Measurements from ENCODE around the gene DCANP1. TPM values are rescaled to one million over a fixed set of nuclear protein-coding genes. Genes with fewer than 3 reads are reported as not detected.

DCANP1 gene
- total RNA-seq, 1 donor = not detected

DNA sequence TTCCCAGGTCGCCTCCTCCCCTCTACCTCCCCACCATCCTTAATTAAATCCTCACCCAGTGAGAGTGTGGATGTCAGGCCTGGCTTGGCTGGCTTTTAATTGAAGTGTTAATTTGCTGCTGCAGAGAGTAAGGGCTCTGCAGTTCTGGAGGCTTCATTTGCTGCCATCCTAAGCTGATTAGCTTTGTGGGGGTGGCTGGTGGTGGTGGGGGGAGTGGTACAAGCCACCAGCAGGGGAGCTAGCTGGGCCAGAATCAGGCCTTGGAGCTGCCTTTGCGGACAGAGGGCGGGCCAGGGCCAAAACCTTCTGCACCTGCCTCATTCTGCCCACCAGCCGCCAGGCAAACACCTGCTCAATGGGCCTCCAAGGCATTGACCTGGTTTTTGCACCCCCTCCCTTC, 31.8 kb upstream of the DCANP1 start:
- Histone ChIP-seq H4K20me1 (ENCODE audit: insufficient read depth, low read length) (no peaks in the 10 kb centered on the region), H3K4me3 (ENCODE audit: insufficient read depth, low read length) (no peak overlapping the region), H3K27me3 (ENCODE audit: insufficient read depth, low read length) (peaks cover 43% of the 10 kb centered on the region), H3K36me3 (ENCODE audit: insufficient read depth, low read length) (no peaks in the 10 kb centered on the region), H3K79me2 (ENCODE audit: insufficient read depth, low read length) (no peaks in the 10 kb centered on the region), H3K4me1 (ENCODE audit: insufficient read depth, low read length) (no peaks in the 10 kb centered on the region), H3K9me3 (ENCODE audit: low read depth, low read length) (no peaks in the 10 kb centered on the region), H3K27ac (ENCODE audit: low read depth, low read length) (no peak overlapping the region), H3K4me2 (ENCODE audit: insufficient read depth, low read length) (no peak overlapping the region), H2AFZ (ENCODE audit: low read length) (no peak overlapping the region)
- no peak for DNase-seq (ENCODE audit: insufficient read length, low spot score, missing footprints)
- TF ChIP-seq, protein P1, sequence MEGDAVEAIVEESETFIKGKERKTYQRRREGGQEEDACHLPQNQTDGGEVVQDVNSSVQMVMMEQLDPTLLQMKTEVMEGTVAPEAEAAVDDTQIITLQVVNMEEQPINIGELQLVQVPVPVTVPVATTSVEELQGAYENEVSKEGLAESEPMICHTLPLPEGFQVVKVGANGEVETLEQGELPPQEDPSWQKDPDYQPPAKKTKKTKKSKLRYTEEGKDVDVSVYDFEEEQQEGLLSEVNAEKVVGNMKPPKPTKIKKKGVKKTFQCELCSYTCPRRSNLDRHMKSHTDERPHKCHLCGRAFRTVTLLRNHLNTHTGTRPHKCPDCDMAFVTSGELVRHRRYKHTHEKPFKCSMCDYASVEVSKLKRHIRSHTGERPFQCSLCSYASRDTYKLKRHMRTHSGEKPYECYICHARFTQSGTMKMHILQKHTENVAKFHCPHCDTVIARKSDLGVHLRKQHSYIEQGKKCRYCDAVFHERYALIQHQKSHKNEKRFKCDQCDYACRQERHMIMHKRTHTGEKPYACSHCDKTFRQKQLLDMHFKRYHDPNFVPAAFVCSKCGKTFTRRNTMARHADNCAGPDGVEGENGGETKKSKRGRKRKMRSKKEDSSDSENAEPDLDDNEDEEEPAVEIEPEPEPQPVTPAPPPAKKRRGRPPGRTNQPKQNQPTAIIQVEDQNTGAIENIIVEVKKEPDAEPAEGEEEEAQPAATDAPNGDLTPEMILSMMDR (IDR thresholded peaks at IDR 0.05; ENCODE audit: extremely low read depth, low read depth, low read length) = no peak

DNA sequence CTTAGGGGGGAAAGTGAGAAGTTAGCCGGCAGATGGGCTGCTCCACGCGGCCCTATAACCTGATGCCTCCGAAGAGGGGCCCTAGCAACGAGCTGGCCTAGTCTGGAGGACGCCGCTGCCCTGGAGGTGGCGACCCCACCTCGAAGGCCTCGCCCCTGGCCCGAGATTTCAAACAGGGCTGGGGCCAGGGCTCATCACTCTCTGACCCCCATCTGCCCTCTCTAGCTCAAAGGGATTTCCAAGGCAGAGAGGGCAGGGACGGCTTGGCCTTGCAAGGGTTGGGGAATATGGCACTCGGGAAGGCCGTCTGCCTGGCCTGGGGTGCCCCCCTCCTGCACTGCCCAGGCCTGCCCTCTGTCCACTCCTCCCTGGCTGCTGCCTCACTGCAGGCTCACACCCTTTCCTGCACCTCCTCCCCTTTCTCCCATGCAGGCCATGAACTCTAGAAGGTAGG, 30.5 kb upstream of the DCANP1 start:
- H3K4me2 ChIP-seq (ENCODE audit: insufficient read depth, low read length) = no peak overlapping the region
- peaks cover 46% of the 10 kb centered on the region for H3K27me3 ChIP-seq (ENCODE audit: insufficient read depth, low read length)

DNA sequence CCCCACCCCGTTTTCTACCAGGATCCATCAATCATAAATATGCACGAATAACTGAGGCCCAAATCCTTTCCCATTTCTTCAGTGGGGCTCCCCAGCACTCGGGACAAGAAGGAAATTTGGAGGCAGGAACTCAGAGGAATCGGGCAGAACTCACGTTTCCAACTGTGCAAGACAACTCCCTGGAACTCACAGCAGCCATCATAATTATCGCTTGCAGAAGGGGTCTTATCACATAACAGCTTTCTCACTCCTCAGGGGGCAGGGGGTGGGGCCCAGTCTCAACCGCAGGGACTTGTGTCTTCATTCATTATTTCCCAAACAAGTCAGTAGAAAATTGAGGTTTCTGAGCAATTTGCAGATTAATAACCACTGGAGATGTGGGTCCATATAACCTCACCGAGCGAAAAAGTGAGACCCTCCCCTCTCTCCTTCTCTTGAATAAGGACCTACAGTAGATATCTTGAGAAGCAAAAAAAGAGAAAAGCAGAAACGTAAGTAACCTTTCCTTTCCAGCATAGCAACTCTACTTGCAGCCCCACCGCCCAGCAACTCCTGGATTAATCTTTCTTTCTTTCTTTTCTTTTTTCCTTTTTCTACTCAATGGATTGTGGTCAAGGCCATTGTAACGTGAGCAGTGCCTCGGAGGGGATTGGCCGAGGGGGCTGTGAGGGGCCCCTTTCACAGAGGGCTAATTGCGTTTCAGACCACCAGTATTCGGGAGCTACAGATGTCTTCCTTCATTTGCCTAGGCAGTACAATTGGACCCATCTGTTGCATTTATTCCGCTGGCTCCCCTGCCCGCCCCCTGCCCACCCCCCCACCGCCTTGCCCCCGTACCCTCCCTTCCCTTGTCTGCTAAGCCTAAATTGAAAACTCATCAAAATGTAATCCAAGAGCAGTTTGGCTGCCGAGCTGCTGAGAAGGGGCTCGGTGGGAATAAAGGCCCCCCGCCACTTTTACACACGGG, 29.8 kb upstream of the DCANP1 start:
- Histone ChIP-seq H3K27ac (ENCODE audit: low read depth, low read length) (no peak overlapping the region), H3K27me3 (ENCODE audit: insufficient read depth, low read length) (peaks cover 51% of the 10 kb centered on the region), H4K20me1 (ENCODE audit: insufficient read depth, low read length) (no peaks in the 10 kb centered on the region), H3K4me3 (ENCODE audit: insufficient read depth, low read length) (no peak overlapping the region), H3K79me2 (ENCODE audit: insufficient read depth, low read length) (no peaks in the 10 kb centered on the region), H3K4me1 (ENCODE audit: insufficient read depth, low read length) (no peaks in the 10 kb centered on the region), H3K36me3 (ENCODE audit: insufficient read depth, low read length) (no peaks in the 10 kb centered on the region), H3K4me2 (ENCODE audit: insufficient read depth, low read length) (no peak overlapping the region), H2AFZ (ENCODE audit: low read length) (no peak overlapping the region), H3K9me3 (ENCODE audit: low read depth, low read length) (no peaks in the 10 kb centered on the region)
- no peak for DNase-seq (ENCODE audit: insufficient read length, low spot score, missing footprints)
- TF ChIP-seq, protein P1 (IDR thresholded peaks at IDR 0.05; ENCODE audit: extremely low read depth, low read depth, low read length) = no peak

More for the DNA sequence above, 30.5 kb upstream of the DCANP1 start:
- Histone ChIP-seq H3K4me3 (ENCODE audit: insufficient read depth, low read length) (no peak overlapping the region), H3K79me2 (ENCODE audit: insufficient read depth, low read length) (no peaks in the 10 kb centered on the region), H3K36me3 (ENCODE audit: insufficient read depth, low read length) (no peaks in the 10 kb centered on the region), H2AFZ (ENCODE audit: low read length) (no peak overlapping the region), H3K9me3 (ENCODE audit: low read depth, low read length) (no peaks in the 10 kb centered on the region), H3K27ac (ENCODE audit: low read depth, low read length) (no peak overlapping the region), H3K4me1 (ENCODE audit: insufficient read depth, low read length) (no peaks in the 10 kb centered on the region), H4K20me1 (ENCODE audit: insufficient read depth, low read length) (no peaks in the 10 kb centered on the region)
- DNase-seq (ENCODE audit: insufficient read length, low spot score, missing footprints) = no peak
- TF ChIP-seq, protein P1 (IDR thresholded peaks at IDR 0.05; ENCODE audit: extremely low read depth, low read depth, low read length) = no peak

DNA sequence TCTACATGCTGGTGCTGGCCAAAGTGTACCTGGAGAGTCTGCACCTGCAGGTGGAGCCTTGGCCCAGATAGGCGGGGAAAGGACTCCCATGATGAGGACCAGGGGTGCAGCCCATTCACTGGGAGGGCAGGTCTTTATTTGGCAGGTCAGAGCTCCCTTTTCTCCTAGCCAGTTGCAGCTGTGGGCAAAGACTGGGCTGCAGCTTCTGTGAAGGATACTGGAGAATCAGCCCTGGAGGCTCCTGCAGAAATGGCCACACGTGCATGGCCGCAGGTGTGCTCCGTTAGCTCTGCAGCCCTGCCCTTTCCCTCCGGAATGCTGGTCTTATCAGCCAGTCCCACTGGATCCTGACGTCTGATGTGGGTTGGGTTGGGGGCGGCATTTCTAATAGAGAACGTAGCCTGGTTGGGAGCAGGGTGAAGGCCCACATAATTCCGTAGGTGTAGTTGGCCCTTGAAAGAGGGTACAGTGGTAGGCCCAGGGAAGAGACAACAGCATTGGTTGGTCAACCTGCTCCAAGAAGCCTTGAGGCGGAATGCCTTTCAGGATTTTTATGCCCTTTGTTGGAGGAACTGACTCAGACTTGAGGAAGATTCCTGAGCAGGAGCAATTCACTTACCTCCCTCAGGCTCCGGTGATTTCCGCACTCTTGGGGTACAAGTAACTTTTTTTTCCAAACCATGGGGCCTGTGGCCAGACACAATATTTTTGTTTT, 27.0 kb upstream of the DCANP1 start:
- peaks cover 62% of the 10 kb centered on the region for H3K27me3 ChIP-seq (ENCODE audit: insufficient read depth, low read length)
- H2AFZ ChIP-seq (ENCODE audit: low read length) = no peak overlapping the region
- no peaks in the 10 kb centered on the region for H3K36me3 ChIP-seq (ENCODE audit: insufficient read depth, low read length)
- H3K27ac ChIP-seq (ENCODE audit: low read depth, low read length) = no peak overlapping the region
- no peak overlapping the region for H3K4me2 ChIP-seq (ENCODE audit: insufficient read depth, low read length)
- H3K9me3 ChIP-seq (ENCODE audit: low read depth, low read length) = no peaks in the 10 kb centered on the region
- TF ChIP-seq, protein P1 (IDR thresholded peaks at IDR 0.05; ENCODE audit: extremely low read depth, low read depth, low read length) = no peak
- no peaks in the 10 kb centered on the region for H3K4me1 ChIP-seq (ENCODE audit: insufficient read depth, low read length)
- DNase-seq (ENCODE audit: insufficient read length, low spot score, missing footprints) = no peak
- H4K20me1 ChIP-seq (ENCODE audit: insufficient read depth, low read length) = no peaks in the 10 kb centered on the region
- H3K4me3 ChIP-seq (ENCODE audit: insufficient read depth, low read length) = no peak overlapping the region
- H3K79me2 ChIP-seq (ENCODE audit: insufficient read depth, low read length) = no peaks in the 10 kb centered on the region

All from osteoblast (primary cell).